Measurements from ENCODE around the gene DAD1.
"Not testable (repeated sequence)": the region's sequence is repeated elsewhere in the genome, so short reads cannot be mapped to it uniquely, and the experiment has no call there.

Gene DAD1

DNA sequence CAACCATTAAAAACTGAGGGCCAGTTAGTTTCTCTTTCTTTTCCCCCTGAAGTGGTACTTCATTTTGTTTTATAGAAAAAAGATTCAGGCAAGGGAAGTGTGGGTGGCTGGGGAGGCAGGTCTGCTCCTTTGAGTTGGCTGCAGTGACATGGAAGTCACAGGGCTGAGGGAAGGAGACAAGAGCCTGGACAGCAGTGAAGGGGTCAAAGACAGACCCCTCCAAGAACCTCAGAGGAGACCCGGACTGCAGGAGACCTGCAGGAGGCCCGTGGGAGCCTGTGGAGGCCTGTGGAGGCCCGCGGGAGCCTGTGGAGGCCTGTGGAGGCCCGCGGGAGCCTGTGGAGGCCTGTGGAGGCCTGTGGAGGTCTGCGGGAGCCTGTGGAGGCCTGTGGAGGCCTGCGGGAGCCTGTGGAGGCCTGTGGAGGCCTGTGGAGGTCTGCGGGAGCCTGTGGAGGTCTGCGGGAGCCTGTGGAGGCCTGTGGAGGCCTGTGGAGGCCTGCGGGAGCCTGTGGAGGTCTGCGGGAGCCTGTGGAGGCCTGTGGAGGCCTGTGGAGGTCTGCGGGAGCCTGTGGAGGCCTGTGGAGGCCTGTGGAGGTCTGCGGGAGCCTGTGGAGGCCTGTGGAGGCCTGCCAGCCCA is 35.0 kb downstream of the DAD1 start:
- in situ Hi-C loops (cut with HindIII; ENCODE audit: low sequenced_read_pairs): not testable (repeated sequence)

DNA sequence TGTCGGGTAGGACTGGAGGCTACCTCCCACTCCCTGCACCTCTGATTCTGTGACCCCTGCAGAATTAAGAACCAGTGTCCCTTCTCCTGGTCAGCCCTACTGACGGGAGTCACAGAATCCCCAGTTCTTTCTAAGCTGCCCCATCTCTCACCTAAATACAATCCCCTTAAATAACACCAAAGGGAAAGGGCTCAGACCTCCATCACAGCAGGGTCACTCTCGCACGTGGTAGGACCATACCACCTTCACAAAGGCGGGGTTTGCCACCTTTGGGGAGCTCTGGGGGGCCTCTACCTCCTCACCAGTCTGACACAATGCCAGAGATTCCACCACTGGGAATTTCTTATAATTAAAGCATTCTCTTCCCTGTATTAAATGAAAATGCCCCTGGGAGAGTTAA is 35.6 kb downstream of the DAD1 start:
- in situ Hi-C loops (cut with HindIII; ENCODE audit: low sequenced_read_pairs): no loop called here

DNA sequence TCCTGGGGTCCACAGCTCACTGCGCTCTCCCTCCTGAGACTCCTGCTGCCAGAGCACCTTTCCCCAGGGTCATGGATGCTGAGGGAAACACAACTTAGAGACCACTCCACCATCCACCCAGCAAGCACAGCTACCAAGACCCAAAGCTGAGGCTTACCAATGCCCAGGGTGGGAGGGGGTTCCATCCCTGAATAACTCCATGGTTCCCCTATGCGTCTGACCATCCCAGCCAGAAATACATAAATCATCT is 36.3 kb downstream of the DAD1 start:
- in situ Hi-C loops (cut with HindIII; ENCODE audit: low sequenced_read_pairs): no loop called here

DNA sequence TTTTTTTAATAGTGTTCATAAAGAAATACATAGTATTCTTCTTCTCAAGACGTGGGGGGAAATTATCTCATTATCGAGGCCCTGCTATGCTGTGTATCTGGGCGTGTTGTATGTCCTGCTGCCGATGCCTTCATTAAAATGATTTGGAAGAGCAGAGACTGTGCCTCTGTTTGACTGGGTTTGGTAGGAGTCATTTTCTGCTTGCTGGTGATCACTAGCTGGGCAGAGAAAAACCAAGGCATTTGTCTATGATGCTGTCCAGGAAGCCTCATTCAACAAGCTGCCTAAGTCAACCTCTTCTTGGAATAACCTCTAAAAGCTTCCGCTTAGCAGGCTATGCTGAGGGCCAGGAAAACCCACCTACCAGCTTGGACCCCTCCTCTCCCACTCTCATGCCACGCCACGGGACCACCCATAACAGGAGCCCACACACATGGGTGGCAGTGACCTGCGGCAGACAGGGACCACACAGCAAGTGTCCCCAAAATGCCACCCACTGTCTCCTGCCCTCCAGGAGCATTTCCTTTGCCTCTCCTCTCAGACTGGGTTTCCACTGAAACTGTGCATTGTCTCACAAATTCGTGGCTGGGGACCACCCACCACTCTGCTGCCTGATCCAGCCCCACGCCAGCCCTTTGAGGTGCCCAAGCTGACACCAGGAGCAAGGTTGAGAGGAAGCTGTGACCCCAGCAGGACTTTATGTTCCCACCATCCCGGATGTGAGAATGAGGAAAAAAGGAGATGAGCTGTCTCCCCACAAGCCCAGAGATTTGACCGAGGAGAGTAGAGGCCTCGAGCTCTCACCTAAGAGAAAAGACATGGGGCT is 36.8 kb downstream of the DAD1 start:
- in situ Hi-C loops (cut with HindIII; ENCODE audit: low sequenced_read_pairs): no loop called here

DNA sequence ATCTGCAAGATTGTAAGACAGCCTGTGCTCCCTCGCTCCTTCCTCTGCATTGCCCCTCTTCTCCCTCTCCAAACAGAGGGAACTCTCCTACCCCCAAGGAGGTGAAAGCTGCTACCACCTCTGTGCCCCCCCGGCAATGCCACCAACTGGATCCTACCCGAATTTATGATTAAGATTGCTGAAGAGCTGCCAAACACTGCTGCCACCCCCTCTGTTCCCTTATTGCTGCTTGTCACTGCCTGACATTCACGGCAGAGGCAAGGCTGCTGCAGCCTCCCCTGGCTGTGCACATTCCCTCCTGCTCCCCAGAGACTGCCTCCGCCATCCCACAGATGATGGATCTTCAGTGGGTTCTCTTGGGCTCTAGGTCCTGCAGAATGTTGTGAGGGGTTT is 37.4 kb downstream of the DAD1 start:
- in situ Hi-C loops (cut with HindIII; ENCODE audit: low sequenced_read_pairs): no loop called here

DNA sequence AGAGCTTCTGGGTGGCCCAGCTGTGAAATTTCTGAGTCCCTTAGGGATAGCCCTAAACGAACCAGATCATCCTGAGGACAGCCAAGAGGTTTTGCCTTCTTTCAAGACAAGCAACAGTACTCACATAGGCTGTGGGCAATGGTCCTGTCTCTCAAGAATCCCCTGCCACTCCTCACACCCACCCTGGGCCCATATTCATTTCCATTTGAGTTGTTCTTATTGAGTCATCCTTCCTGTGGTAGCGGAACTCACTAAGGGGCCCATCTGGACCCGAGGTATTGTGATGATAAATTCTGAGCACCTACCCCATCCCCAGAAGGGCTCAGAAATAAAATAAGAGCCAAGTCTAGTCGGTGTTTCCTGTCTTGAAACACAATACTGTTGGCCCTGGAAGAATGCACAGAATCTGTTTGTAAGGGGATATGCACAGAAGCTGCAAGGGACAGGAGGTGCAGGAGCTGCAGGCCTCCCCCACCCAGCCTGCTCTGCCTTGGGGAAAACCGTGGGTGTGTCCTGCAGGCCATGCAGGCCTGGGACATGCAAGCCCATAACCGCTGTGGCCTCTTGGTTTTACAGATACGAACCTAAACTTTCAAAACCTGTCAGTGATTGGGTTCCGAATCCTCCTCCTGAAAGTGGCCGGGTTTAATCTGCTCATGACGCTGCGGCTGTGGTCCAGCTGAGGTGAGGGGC is 38.9 kb downstream of the DAD1 start:
- in situ Hi-C loops (cut with HindIII; ENCODE audit: low sequenced_read_pairs): no loop called here

DNA sequence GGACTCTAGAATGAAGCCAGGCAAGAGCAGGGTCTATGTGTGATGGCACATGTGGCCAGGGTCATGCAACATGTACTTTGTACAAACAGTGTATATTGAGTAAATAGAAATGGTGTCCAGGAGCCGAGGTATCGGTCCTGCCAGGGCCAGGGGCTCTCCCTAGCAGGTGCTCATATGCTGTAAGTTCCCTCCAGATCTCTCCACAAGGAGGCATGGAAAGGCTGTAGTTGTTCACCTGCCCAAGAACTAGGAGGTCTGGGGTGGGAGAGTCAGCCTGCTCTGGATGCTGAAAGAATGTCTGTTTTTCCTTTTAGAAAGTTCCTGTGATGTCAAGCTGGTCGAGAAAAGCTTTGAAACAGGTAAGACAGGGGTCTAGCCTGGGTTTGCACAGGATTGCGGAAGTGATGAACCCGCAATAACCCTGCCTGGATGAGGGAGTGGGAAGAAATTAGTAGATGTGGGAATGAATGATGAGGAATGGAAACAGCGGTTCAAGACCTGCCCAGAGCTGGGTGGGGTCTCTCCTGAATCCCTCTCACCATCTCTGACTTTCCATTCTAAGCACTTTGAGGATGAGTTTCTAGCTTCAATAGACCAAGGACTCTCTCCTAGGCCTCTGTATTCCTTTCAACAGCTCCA is 39.6 kb downstream of the DAD1 start:
- in situ Hi-C loops (cut with HindIII; ENCODE audit: low sequenced_read_pairs): no loop called here

DNA sequence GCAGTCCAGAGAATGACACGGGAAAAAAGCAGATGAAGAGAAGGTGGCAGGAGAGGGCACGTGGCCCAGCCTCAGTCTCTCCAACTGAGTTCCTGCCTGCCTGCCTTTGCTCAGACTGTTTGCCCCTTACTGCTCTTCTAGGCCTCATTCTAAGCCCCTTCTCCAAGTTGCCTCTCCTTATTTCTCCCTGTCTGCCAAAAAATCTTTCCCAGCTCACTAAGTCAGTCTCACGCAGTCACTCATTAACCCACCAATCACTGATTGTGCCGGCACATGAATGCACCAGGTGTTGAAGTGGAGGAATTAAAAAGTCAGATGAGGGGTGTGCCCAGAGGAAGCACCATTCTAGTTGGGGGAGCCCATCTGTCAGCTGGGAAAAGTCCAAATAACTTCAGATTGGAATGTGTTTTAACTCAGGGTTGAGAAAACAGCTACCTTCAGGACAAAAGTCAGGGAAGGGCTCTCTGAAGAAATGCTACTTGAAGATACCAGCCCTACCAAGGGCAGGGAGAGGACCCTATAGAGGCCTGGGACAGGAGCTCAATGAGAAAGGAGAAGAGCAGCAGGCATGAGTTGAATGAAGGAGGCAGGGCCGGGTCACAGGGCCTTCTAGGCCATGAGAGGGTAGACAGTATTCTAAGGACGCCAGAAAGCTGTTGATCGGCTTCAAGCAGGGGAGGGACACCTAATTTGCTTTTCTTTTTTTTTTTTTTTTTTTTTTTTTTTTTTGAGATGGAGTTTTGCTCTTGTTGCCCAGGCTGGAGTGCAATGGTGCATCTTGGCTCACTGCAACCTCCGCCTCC is 40.9 kb downstream of the DAD1 start:
- in situ Hi-C loops (cut with HindIII; ENCODE audit: low sequenced_read_pairs): no loop called here

DNA sequence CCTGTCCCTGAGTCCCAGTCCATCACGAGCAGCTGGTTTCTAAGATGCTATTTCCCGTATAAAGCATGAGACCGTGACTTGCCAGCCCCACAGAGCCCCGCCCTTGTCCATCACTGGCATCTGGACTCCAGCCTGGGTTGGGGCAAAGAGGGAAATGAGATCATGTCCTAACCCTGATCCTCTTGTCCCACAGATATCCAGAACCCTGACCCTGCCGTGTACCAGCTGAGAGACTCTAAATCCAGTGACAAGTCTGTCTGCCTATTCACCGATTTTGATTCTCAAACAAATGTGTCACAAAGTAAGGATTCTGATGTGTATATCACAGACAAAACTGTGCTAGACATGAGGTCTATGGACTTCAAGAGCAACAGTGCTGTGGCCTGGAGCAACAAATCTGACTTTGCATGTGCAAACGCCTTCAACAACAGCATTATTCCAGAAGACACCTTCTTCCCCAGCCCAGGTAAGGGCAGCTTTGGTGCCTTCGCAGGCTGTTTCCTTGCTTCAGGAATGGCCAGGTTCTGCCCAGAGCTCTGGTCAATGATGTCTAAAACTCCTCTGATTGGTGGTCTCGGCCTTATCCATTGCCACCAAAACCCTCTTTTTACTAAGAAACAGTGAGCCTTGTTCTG is 41.6 kb downstream of the DAD1 start:
- in situ Hi-C loops (cut with HindIII; ENCODE audit: low sequenced_read_pairs): no loop called here

DNA sequence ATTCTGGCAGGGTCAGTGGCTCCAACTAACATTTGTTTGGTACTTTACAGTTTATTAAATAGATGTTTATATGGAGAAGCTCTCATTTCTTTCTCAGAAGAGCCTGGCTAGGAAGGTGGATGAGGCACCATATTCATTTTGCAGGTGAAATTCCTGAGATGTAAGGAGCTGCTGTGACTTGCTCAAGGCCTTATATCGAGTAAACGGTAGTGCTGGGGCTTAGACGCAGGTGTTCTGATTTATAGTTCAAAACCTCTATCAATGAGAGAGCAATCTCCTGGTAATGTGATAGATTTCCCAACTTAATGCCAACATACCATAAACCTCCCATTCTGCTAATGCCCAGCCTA is 42.3 kb downstream of the DAD1 start:
- in situ Hi-C loops (cut with HindIII; ENCODE audit: low sequenced_read_pairs): no loop called here

DNA sequence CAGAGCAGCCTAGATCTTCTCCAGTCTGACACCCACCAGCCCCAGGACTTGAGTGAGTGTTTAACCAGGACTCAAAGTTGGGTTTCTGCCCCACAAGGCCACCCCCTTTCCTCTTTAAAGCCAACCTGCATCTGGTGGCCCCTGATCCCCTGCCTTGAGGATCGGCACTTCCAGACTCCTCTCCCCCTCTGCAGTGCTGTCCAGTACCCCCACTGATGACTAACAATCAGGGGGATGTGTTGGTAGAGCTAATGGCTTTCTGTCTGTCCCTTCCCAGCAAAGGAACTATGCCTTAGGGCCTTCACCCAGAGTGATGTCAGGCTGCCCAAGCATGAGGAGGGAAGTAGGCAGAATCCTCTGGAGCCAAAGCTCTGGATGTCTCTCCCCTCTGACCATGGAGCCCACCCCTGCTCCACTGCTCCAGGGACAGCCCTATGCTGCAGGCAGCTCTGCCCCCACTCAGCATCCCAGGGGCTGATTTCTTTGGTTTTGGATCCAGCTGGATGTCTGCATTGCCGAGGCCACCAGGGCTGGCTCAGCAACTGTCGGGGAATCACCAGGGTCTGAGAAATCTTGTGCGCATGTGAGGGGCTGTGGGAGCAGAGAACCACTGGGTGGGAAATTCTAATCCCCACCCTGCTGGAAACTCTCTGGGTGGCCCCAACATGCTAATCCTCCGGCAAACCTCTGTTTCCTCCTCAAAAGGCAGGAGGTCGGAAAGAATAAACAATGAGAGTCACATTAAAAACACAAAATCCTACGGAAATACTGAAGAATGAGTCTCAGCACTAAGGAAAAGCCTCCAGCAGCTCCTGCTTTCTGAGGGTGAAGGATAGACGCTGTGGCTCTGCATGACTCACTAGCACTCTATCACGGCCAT is 42.9 kb downstream of the DAD1 start:
- in situ Hi-C loops (cut with HindIII; ENCODE audit: low sequenced_read_pairs): no loop called here

DNA sequence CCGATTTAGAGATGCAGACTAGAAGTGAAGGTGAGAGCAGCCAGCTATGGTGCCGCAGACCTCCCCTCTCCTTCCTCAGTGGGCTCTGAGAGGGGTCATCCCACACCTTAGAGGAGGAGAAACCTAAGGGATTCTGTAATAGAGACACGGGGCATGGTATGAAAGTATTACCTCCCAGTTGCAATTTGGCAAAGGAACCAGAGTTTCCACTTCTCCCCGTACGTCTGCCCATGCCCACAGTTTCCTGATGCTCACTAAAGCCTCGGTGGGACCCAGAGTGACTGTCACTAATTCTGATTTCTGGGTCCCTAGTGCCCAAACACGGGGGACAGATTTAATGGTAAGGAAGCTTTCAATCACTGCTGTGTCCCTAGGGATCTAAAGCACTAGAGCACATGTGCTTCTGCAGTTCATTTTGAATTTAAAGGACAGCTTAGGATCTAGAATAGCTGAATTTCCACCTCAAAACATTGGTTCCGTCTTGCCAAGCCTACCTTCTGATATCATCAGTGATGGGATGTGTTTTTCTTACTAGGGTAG is 44.1 kb downstream of the DAD1 start:
- in situ Hi-C loops (cut with HindIII; ENCODE audit: low sequenced_read_pairs): no loop called here

DNA sequence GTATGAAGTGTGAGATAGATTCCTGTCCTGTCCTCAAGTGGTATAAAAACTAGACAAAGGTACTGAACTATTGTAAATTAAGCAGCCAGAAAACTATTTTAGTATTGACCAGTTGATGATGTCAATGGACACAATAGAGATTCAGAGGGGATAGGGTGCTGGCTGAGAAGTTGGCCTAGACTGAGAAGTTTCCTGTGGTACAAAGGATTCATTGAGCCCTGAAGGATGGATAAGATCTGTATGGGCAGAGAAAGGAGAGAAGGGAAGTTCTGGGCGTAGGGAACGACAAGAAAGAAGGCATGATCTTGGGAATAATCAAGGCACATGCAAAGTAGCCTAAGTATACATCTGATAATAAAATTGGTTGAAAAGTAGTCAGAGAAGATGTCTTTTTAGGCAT is 44.6 kb downstream of the DAD1 start:
- in situ Hi-C loops (cut with HindIII; ENCODE audit: low sequenced_read_pairs): no loop called here

DNA sequence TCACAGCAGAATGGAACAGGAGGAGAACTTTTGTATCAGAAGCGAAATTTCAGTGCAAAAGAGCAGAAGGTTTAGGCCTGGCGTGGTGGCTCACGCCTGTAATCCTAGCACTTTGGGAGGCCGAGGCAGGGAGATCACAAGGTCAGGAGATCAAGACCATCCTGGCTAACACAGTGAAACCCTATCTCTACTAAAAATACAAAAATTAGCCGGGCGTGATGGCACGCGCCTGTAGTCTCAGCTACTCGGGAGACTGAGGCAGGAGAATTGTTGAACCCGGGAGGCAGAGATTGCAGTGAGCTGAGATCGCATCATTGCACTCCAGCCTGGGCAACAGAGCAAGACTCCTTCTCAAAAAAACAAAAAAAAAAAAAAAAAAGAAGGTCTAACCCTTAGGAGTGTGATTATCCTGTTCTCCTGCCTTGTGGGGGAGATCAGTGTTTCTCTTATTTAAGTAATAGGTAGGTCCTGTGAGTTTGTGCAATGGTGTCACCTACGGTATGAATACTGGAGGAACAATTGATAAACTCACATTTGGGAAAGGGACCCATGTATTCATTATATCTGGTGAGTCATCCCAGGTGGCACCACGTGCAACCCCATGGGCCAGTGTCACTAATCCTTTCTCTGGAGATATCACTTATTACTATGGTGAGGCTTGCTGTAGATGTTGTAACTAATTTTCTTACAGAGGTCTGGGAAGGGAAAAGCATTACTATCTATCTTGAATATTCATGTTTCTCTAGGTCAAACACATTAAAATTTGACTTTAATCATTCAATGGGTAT is 45.3 kb downstream of the DAD1 start:
- in situ Hi-C loops (cut with HindIII; ENCODE audit: low sequenced_read_pairs): not testable (repeated sequence)

DNA sequence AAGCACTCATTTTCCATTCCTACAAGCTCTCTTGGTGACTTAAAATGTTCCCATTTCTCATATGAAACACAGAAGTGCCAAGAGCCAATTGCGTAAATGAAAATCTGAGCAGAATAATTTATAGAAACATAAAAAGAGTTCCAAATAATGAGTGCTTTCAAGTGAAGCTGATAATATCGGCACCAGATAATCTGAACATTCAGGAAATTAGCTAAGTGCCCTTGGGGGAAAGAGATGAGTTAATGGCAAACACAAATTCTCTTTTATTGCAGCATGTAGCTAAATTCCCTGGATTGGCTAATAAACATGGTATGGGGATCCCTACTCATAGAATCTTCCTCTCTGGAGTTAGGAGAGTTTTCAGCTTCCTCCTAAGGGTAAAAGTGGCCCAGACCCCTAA is 46.7 kb downstream of the DAD1 start:
- in situ Hi-C loops (cut with HindIII; ENCODE audit: low sequenced_read_pairs): no loop called here

DNA sequence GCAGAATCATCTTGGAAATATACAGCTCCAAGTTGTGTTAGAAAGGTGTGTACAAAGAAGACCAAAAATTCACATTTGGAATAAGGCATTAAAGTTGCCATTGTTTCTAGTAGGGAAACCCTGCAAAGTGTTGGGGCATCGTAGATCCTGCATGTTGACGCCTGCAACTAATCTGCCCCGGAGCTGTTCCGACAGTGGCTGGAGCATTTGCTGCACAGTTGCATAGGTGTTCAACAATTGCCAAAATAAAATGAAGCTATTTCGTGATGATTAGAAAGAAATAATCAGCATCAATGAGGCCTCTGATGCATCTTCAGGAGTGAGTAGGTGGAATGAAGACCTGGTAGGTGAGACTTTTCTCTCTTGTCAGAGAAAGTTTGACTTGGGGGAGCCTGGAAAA is 47.3 kb downstream of the DAD1 start:
- in situ Hi-C loops (cut with HindIII; ENCODE audit: low sequenced_read_pairs): no loop called here

DNA sequence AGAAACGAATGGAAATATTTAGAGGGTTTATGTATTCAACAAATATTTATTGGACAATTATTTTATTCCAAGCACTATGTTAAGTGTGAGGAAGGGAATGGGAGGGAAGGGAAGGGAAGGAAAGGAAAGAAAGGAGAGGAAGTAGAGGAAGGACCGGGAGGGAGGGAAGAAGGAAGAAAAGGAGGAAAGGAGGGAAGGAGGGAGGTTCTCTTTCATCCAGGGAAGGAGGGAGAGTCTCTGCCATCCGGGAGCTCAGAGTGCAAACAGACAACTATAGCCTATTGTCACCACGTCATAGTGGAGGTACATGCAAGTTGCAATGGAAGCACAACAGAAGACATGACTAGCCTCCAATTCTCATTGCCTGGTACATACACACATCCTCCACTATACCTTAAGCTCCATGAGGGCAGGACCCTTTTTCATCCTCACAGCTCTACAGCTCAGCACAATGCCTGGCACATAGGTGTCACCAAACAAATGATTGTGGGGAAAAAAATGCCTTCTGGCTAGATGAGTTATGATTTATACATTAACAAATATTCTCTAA is 48.1 kb downstream of the DAD1 start:
- in situ Hi-C loops (cut with HindIII; ENCODE audit: low sequenced_read_pairs): no loop called here

DNA sequence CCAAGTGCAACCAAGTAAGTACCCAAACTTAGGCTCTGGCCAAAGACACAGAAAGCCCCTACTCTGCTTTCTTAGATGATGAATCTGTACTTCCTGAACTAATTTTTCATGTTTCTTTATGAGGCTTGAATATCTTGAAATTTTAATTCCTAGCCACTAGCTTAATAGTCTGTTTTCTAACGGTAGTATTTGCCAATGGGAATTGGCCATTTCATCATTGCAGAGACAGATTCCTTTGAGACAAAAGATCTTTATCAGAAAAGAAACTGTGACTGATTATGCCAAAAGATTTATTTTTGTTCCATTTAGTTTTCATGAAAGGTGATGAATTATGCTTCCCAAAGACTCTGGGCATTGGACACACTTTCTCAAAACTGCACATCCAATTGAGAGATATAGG is 48.7 kb downstream of the DAD1 start:
- in situ Hi-C loops (cut with HindIII; ENCODE audit: low sequenced_read_pairs): no loop called here

Data from DLD1 (cell line).